Vagina (tissue), 2 donors: ENCODE measurements around the gene TCHP.

ENCODE experiments used
- POLR2A ChIP-seq, 2 donors: fragments of 450-650 bp; IDR thresholded peaks; one replicate each; pipeline ENCODE4 v1.6.1; 2017; ENCODE audit warnings: antibody characterized with exemption in 2 of 2, mild to moderate bottlenecking in 2 of 2, moderate library complexity in 2 of 2
- POLR2AphosphoS5 ChIP-seq, 2 donors: sonication (generic); formaldehyde crosslinking; IDR thresholded peaks; one replicate each; pipeline ENCODE4 v1.9.0; 2017; ENCODE audit warnings: antibody characterized with exemption in 2 of 2, mild to moderate bottlenecking in 2 of 2, low read depth in 1 of 2; ENCODE audit not compliant: insufficient read depth in 1 of 2
- TF ChIP-seq, protein P1 (sequence below), 3 experiments: fragments of 450-650 bp in 2 of 3; fragments of 200-600 bp in 1 of 3; sonication (generic) in 1 of 3; IDR thresholded peaks; one replicate each; pipeline ENCODE4 v1.5.1; 2017 to 2019; ENCODE audit warnings: antibody characterized with exemption in 3 of 3, mild to moderate bottlenecking in 2 of 3, moderate library complexity in 2 of 3

DNA sequence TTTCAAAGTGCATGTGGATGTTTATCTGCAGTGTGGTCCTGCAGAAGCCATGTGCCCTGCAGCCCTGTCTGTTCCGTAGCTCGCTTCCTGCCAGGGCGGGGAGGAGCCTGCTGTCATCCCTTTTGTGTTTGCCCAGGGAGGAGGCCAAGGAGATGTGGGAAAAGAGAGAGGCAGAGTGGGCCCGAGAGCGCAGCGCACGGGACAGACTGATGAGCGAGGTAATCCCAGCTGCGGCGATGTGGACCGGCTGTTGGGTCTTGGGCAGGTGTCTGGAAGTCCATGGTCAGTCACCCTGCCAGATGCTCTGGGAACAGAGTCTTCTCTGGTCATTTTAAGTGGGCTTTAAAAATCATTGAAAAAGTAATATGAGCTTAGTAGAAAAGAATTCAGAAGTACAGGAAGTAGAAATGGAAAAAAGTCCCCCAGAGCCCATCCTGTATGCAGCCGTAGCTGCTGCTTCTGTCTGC, 12.8 kb downstream of the TCHP start:
- TF ChIP-seq, protein P1, sequence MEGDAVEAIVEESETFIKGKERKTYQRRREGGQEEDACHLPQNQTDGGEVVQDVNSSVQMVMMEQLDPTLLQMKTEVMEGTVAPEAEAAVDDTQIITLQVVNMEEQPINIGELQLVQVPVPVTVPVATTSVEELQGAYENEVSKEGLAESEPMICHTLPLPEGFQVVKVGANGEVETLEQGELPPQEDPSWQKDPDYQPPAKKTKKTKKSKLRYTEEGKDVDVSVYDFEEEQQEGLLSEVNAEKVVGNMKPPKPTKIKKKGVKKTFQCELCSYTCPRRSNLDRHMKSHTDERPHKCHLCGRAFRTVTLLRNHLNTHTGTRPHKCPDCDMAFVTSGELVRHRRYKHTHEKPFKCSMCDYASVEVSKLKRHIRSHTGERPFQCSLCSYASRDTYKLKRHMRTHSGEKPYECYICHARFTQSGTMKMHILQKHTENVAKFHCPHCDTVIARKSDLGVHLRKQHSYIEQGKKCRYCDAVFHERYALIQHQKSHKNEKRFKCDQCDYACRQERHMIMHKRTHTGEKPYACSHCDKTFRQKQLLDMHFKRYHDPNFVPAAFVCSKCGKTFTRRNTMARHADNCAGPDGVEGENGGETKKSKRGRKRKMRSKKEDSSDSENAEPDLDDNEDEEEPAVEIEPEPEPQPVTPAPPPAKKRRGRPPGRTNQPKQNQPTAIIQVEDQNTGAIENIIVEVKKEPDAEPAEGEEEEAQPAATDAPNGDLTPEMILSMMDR (IDR thresholded peaks at IDR 0.05): no peak
- TF ChIP-seq POLR2A (IDR thresholded peaks at IDR 0.05): no peak
- no peak for TF ChIP-seq POLR2AphosphoS5 (IDR thresholded peaks at IDR 0.05; ENCODE audit: insufficient read depth in 1 of 2, low read depth in 1 of 2)
